Upper lobe of left lung (tissue), 6 donors: Measurements from ENCODE around the gene STT3B. TPM values are rescaled to one million over a fixed set of nuclear protein-coding genes. Genes with fewer than 3 reads are reported as not detected.

Source experiments
- ATAC-seq, 2 donors: fragments of 200-7000 bp; cut with Tn5 transposase; one replicate each; pipeline ENCODE4 v1.9.1; 2022; ENCODE audit warnings: mild to moderate bottlenecking in 2 of 2, moderate library complexity in 2 of 2; ENCODE audit not compliant: low FRiP score in 2 of 2
- DNase-seq, 2 donors: peaks; one replicate each; pipeline ENCODE4 v3.0.0-alpha.2; 2019 to 2020
- H3K27ac ChIP-seq, 4 donors: fragments of 200-600 bp; sonication (generic); one replicate each; pipeline ENCODE4 v1.5.1; 2016 to 2019
- H3K27me3 ChIP-seq, 4 donors: fragments of 200-600 bp; sonication (generic); one replicate each; pipeline ENCODE4 v1.5.1; 2017 to 2019
- H3K36me3 ChIP-seq, 4 donors: fragments of 200-600 bp; sonication (generic); one replicate each; pipeline ENCODE4 v1.5.1; 2016 to 2019
- H3K4me1 ChIP-seq, 4 donors: fragments of 200-600 bp; sonication (generic); one replicate each; pipeline ENCODE4 v1.5.1; 2018 to 2019
- H3K4me3 ChIP-seq, 4 donors: fragments of 200-600 bp; sonication (generic); one replicate each; pipeline ENCODE4 v1.5.1; 2017 to 2019; ENCODE audit warnings: mild to moderate bottlenecking in 2 of 4, moderate library complexity in 1 of 4
- H3K9me3 ChIP-seq, 4 donors: fragments of 200-600 bp; sonication (generic); one replicate each; pipeline ENCODE4 v1.5.1; 2018 to 2019
- EP300 ChIP-seq, 4 donors: sonication (generic); formaldehyde crosslinking; IDR thresholded peaks; one replicate each; pipeline ENCODE4 v1.5.1; 2017; ENCODE audit warnings: antibody characterized with exemption in 4 of 4, control low read depth in 2 of 4
- POLR2A ChIP-seq, 4 donors: fragments of 450-650 bp; IDR thresholded peaks; one replicate each; pipeline ENCODE4 v1.5.1; 2016 to 2017; ENCODE audit warnings: antibody characterized with exemption in 4 of 4, mild to moderate bottlenecking in 2 of 4
- POLR2AphosphoS5 ChIP-seq, 2 donors: sonication (generic); formaldehyde crosslinking; IDR thresholded peaks; one replicate each; pipeline ENCODE4 v1.5.1; 2017; ENCODE audit warnings: antibody characterized with exemption in 2 of 2
- WGBS, 2 donors: methylation state at CpG; one replicate each; pipeline ENCODE4 v1.1.5; 2017 to 2018; 5-methylcytosine and 5-hydroxymethylcytosine counted together
- total RNA-seq, 6 donors: library from RNA; depleted of rRNA in 4 of 6; stranded (reverse); fragments of >200 nt in 4 of 6; gene quantifications; one replicate each; pipeline versions ENCODE4 v1.1.0 to v1.2.1, GENCODE V29; 2016 to 2021
- TF ChIP-seq, protein P1 (sequence below), 6 experiments: fragments of 450-650 bp in 4 of 6; fragments of 200-600 bp in 2 of 6; sonication (generic) in 2 of 6; IDR thresholded peaks; one replicate each; pipeline ENCODE4 v1.5.1; 2016 to 2019; ENCODE audit warnings: antibody characterized with exemption in 6 of 6
- donor health status: DM: no; HTN: no; CAD: no; lungs with moderate emphysema.
- donor health status: DM: no; HTN: yes; CAD: no; lungs with severe emphysema.

STT3B gene
- total RNA-seq, 6 donors from 2014 or later, result 42.9 to 137 (median 88.8) TPM

DNA sequence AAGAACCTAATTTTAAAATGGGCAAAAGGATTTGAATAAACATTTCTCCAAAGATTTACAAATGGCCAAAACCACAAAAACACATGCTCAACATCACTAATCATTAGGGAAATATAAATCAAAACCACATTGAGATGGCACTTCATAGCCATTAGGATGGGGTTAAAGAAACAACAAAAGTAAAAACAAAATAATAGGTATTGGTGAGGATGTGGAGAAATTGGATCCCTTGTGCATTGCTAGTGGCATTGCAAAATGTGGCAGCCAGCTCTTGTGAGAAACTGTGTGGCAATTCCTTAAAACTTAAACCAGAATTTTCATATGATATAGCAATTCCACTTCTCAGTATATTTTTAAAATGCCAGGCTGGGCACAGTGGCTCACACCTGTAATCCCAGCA lies 126.5 kb downstream of the STT3B start:
- DNase-seq, result no peak
- ATAC-seq, result no peak
- Histone ChIP-seq H3K27ac (no peak overlapping the region), H3K4me3 (no peak overlapping the region), H3K36me3 (no peaks in the 10 kb centered on the region), H3K27me3 (no peaks in the 10 kb centered on the region), H3K4me1 (peaks cover 0 to 12% (median 1%) of the 10 kb centered on the region in 4 donors), H3K9me3 (peaks cover 7 to 24% (median 13%) of the 10 kb centered on the region in 4 donors)
- no peak for TF ChIP-seq POLR2AphosphoS5 (IDR thresholded peaks at IDR 0.05)
- no peak for TF ChIP-seq POLR2A (IDR thresholded peaks at IDR 0.05)
- TF ChIP-seq EP300 (IDR thresholded peaks at IDR 0.05), result no peak
- TF ChIP-seq, protein P1, sequence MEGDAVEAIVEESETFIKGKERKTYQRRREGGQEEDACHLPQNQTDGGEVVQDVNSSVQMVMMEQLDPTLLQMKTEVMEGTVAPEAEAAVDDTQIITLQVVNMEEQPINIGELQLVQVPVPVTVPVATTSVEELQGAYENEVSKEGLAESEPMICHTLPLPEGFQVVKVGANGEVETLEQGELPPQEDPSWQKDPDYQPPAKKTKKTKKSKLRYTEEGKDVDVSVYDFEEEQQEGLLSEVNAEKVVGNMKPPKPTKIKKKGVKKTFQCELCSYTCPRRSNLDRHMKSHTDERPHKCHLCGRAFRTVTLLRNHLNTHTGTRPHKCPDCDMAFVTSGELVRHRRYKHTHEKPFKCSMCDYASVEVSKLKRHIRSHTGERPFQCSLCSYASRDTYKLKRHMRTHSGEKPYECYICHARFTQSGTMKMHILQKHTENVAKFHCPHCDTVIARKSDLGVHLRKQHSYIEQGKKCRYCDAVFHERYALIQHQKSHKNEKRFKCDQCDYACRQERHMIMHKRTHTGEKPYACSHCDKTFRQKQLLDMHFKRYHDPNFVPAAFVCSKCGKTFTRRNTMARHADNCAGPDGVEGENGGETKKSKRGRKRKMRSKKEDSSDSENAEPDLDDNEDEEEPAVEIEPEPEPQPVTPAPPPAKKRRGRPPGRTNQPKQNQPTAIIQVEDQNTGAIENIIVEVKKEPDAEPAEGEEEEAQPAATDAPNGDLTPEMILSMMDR (IDR thresholded peaks at IDR 0.05), result no peak

DNA sequence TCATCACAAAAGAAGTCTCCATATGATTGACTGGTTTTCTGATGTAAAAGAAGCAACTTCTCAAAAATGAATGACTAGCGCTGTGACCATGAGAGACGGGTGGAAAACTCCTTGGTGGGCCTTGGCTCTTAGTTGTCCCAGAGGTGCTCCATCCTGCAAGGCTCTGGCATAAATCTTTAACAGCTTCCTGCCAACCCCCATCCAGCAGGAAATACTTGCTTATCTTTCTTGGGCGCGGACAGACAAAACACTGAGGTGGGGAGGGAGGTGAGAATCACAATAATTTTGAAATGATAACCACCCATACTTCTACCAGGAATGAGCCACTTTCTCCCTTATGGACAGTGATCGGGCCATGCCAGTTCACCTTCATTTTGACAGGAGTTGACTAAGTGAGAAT lies 128.6 kb downstream of the STT3B start:
- no peaks in the 10 kb centered on the region for H3K27me3 ChIP-seq
- no peaks in the 10 kb centered on the region for H3K36me3 ChIP-seq
- TF ChIP-seq POLR2A (IDR thresholded peaks at IDR 0.05), result no peak
- TF ChIP-seq POLR2AphosphoS5 (IDR thresholded peaks at IDR 0.05), result peak in 1 of 2 donors; percentile 24
- TF ChIP-seq, protein P1 (IDR thresholded peaks at IDR 0.05), result no peak
- no peak for TF ChIP-seq EP300 (IDR thresholded peaks at IDR 0.05)
- no peak for ATAC-seq
- H3K4me1 ChIP-seq, result peaks cover 0 to 13% (median 1%) of the 10 kb centered on the region in 4 donors
- H3K4me3 ChIP-seq, result no peak overlapping the region
- WGBS, 2 donors, result 58 to 63% methylated on average over 5 of the region's 5 CpGs
- peaks cover 0 to 3% (median 0%) of the 10 kb centered on the region in 4 donors for H3K9me3 ChIP-seq
- H3K27ac ChIP-seq, result no peak overlapping the region
- no peak for DNase-seq

DNA sequence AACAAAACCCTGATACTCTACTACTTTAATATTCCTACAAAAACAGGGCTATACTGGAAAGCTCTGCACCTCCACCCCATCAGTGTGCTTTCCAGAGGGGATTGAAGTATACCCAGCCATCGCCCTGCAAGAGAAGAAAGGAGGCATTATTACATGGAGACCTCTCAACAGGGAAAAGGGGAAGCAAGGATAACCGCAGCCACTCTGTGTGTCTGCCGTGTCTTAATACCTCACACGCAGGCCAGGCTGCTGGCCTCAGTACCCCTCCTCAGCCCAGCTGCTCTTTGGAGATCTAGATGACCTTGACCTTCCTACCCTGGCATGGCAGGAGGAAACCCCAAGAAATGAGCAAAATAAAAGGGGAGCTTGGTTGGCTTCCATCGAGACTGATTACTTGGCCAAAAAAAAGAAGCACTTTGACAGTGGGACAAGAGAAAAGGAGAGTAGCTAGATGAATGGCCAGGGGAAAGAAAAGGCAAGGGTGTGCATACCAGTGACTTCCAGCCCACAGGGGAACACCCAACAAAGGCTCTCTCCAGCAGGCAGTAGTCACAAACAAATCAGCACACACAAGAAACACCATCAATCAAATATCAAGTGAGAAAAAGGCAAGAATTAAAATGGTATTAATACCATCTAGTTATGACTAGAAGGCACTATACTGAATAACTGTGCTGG lies 129.4 kb downstream of the STT3B start:
- TF ChIP-seq POLR2A (IDR thresholded peaks at IDR 0.05), result no peak
- TF ChIP-seq POLR2AphosphoS5 (IDR thresholded peaks at IDR 0.05), result no peak
- TF ChIP-seq EP300 (IDR thresholded peaks at IDR 0.05), result no peak
- TF ChIP-seq, protein P1 (IDR thresholded peaks at IDR 0.05), result no peak

DNA sequence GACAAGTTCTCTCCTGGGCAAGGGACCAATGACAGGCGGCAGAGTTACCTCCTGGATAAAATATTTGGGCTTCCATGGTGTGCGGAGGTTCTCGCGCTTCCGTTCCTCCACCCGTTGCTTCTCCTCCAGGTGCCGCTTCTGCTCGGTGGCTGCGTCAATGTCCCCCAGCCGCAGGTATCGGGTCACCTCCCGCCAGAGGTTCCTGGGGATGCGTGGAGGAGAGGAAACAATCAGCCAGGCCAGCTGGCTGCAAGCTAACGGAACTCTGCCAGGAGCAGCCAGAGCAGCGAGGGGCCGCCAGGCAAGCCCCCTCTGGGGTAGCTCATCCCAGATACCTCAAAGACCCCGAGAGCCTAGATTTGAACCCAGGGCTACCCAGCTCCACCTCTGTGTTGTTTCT lies 131.3 kb downstream of the STT3B start:
- WGBS, 2 donors, result 97 to 99% methylated on average over 16 to 17 of the region's 17 CpGs
- ATAC-seq, result no peak
- H3K27ac ChIP-seq, result peak overlapping the region in 1 of 4 donors; percentile 27

More for the DNA sequence above, 129.4 kb downstream of the STT3B start:
- 79 to 84% methylated on average over 5 of the region's 5 CpGs for WGBS, 2 donors
- Histone ChIP-seq H3K4me1 (peaks cover 0 to 19% (median 1%) of the 10 kb centered on the region in 4 donors), H3K27ac (no peak overlapping the region), H3K9me3 (no peaks in the 10 kb centered on the region), H3K4me3 (no peak overlapping the region), H3K27me3 (no peaks in the 10 kb centered on the region), H3K36me3 (no peaks in the 10 kb centered on the region)
- no peak for ATAC-seq
- no peak for DNase-seq

More for the DNA sequence above, 131.3 kb downstream of the STT3B start:
- Histone ChIP-seq H3K27me3 (no peaks in the 10 kb centered on the region), H3K36me3 (no peaks in the 10 kb centered on the region), H3K4me1 (peaks cover 0 to 19% (median 1%) of the 10 kb centered on the region in 4 donors), H3K4me3 (no peak overlapping the region), H3K9me3 (no peaks in the 10 kb centered on the region)
- TF ChIP-seq, protein P1 (IDR thresholded peaks at IDR 0.05), result no peak
- no peak for TF ChIP-seq POLR2AphosphoS5 (IDR thresholded peaks at IDR 0.05)
- peak in 1 of 2 donors; percentile 63 for DNase-seq
